ENCODE data around the gene MAP6D1. TPM values are rescaled to one million over a fixed set of nuclear protein-coding genes. Genes with fewer than 3 reads are reported as not detected.

Gene MAP6D1
- total RNA-seq, 1 donor: 2.2 TPM

GRCh38 chr3:183812761-183813445 is 12.5 kb downstream of the MAP6D1 start:
- Histone ChIP-seq H3K79me2 (ENCODE audit: insufficient read depth, low read length) (no peaks in the 10 kb centered on the region), H3K27me3 (ENCODE audit: insufficient read depth, low read length) (no peaks in the 10 kb centered on the region), H2AFZ (ENCODE audit: low read length) (no peak overlapping the region), H3K4me2 (ENCODE audit: insufficient read depth, low read length) (no peak overlapping the region), H4K20me1 (ENCODE audit: insufficient read depth, low read length) (no peaks in the 10 kb centered on the region), H3K27ac (ENCODE audit: low read depth, low read length) (no peak overlapping the region), H3K36me3 (ENCODE audit: insufficient read depth, low read length) (peaks cover 48% of the 10 kb centered on the region), H3K9me3 (ENCODE audit: low read depth, low read length) (no peaks in the 10 kb centered on the region), H3K4me1 (ENCODE audit: insufficient read depth, low read length) (no peaks in the 10 kb centered on the region), H3K4me3 (ENCODE audit: insufficient read depth, low read length) (no peak overlapping the region)
- no peak for TF ChIP-seq CTCF (IDR thresholded peaks at IDR 0.05; ENCODE audit: extremely low read depth, low read depth, low read length)
- no peak for DNase-seq (ENCODE audit: insufficient read length, low spot score, missing footprints)

GRCh38 chr3:183811638-183812037 is 13.7 kb downstream of the MAP6D1 start:
- no peak overlapping the region for H3K4me3 ChIP-seq (ENCODE audit: insufficient read depth, low read length)
- H3K27me3 ChIP-seq (ENCODE audit: insufficient read depth, low read length): no peaks in the 10 kb centered on the region
- H3K9me3 ChIP-seq (ENCODE audit: low read depth, low read length): no peaks in the 10 kb centered on the region
- no peaks in the 10 kb centered on the region for H3K4me1 ChIP-seq (ENCODE audit: insufficient read depth, low read length)
- no peak for TF ChIP-seq CTCF (IDR thresholded peaks at IDR 0.05; ENCODE audit: extremely low read depth, low read depth, low read length)
- DNase-seq (ENCODE audit: insufficient read length, low spot score, missing footprints): no peak
- peaks cover 2% of the 10 kb centered on the region for H4K20me1 ChIP-seq (ENCODE audit: insufficient read depth, low read length)
- peaks cover 60% of the 10 kb centered on the region for H3K36me3 ChIP-seq (ENCODE audit: insufficient read depth, low read length)
- H2AFZ ChIP-seq (ENCODE audit: low read length): no peak overlapping the region
- H3K27ac ChIP-seq (ENCODE audit: low read depth, low read length): no peak overlapping the region
- H3K79me2 ChIP-seq (ENCODE audit: insufficient read depth, low read length): no peaks in the 10 kb centered on the region
- H3K4me2 ChIP-seq (ENCODE audit: insufficient read depth, low read length): no peak overlapping the region

GRCh38 chr3:183810643-183811594 is 14.5 kb downstream of the MAP6D1 start:
- DNase-seq (ENCODE audit: insufficient read length, low spot score, missing footprints): no peak
- H3K4me3 ChIP-seq (ENCODE audit: insufficient read depth, low read length): no peak overlapping the region
- no peaks in the 10 kb centered on the region for H3K4me1 ChIP-seq (ENCODE audit: insufficient read depth, low read length)
- no peak overlapping the region for H3K4me2 ChIP-seq (ENCODE audit: insufficient read depth, low read length)
- no peaks in the 10 kb centered on the region for H3K79me2 ChIP-seq (ENCODE audit: insufficient read depth, low read length)
- no peaks in the 10 kb centered on the region for H3K9me3 ChIP-seq (ENCODE audit: low read depth, low read length)
- no peak overlapping the region for H2AFZ ChIP-seq (ENCODE audit: low read length)
- H3K36me3 ChIP-seq (ENCODE audit: insufficient read depth, low read length): peaks cover 68% of the 10 kb centered on the region
- peaks cover 2% of the 10 kb centered on the region for H4K20me1 ChIP-seq (ENCODE audit: insufficient read depth, low read length)
- H3K27ac ChIP-seq (ENCODE audit: low read depth, low read length): no peak overlapping the region
- TF ChIP-seq CTCF (IDR thresholded peaks at IDR 0.05; ENCODE audit: extremely low read depth, low read depth, low read length): no peak
- no peaks in the 10 kb centered on the region for H3K27me3 ChIP-seq (ENCODE audit: insufficient read depth, low read length)

- no peak for DNase-seq (ENCODE audit: insufficient read length, low spot score, missing footprints)
- H3K4me1 ChIP-seq (ENCODE audit: insufficient read depth, low read length): no peaks in the 10 kb centered on the region
- H3K4me2 ChIP-seq (ENCODE audit: insufficient read depth, low read length): no peak overlapping the region
- no peak for TF ChIP-seq CTCF (IDR thresholded peaks at IDR 0.05; ENCODE audit: extremely low read depth, low read depth, low read length)
- H2AFZ ChIP-seq (ENCODE audit: low read length): no peak overlapping the region
- peaks cover 2% of the 10 kb centered on the region for H4K20me1 ChIP-seq (ENCODE audit: insufficient read depth, low read length)
- H3K79me2 ChIP-seq (ENCODE audit: insufficient read depth, low read length): no peaks in the 10 kb centered on the region
- no peaks in the 10 kb centered on the region for H3K9me3 ChIP-seq (ENCODE audit: low read depth, low read length)
- no peak overlapping the region for H3K4me3 ChIP-seq (ENCODE audit: insufficient read depth, low read length)
- H3K27me3 ChIP-seq (ENCODE audit: insufficient read depth, low read length): no peaks in the 10 kb centered on the region
- peaks cover 78% of the 10 kb centered on the region for H3K36me3 ChIP-seq (ENCODE audit: insufficient read depth, low read length)
- H3K27ac ChIP-seq (ENCODE audit: low read depth, low read length): no peak overlapping the region
These were observed 16.1 kb downstream of the MAP6D1 start for GRCh38 chr3:183809270-183809669.

All from osteoblast (primary cell).